Activated naive CD4-positive, alpha-beta T cell treated with anti-CD3 and anti-CD28 coated beads, Interleukin-2, amount 50 U/mL, for 24 hours (primary cell): ENCODE results near the gene FUCA1.
A peak's percentile ranks its signal among the peaks of the same experiment; 100 is the strongest.
"Not testable (repeated sequence)": the region's sequence is repeated elsewhere in the genome, so short reads cannot be mapped to it uniquely, and the experiment has no call there.

Experiments
- H3K27ac Mint-ChIP-seq: one replicate; pipeline ENCODE4 v1.8.0; 2021; ENCODE audit warnings: mild to moderate bottlenecking, mixed read lengths
- H3K27me3 Mint-ChIP-seq: one replicate; pipeline ENCODE4 v1.8.0; 2021; ENCODE audit warnings: mixed read lengths
- H3K36me3 Mint-ChIP-seq: one replicate; pipeline ENCODE4 v1.8.0; 2021; ENCODE audit warnings: mixed read lengths
- H3K4me1 Mint-ChIP-seq: one replicate; pipeline ENCODE4 v1.8.0; 2021; ENCODE audit warnings: mixed read lengths
- H3K4me3 Mint-ChIP-seq: one replicate; pipeline ENCODE4 v1.8.0; 2021; ENCODE audit warnings: mild to moderate bottlenecking, mixed read lengths
- H3K9me3 Mint-ChIP-seq: one replicate; pipeline ENCODE4 v1.8.0; 2021; ENCODE audit warnings: mixed read lengths

Gene FUCA1

GRCh38 chr1:23902321-23903278, 34.5 kb upstream of the FUCA1 start:
- H3K27me3 Mint-ChIP-seq: peaks cover 1% of the 10 kb centered on the region
- no peaks in the 10 kb centered on the region for H3K36me3 Mint-ChIP-seq
- no peaks in the 10 kb centered on the region for H3K9me3 Mint-ChIP-seq
- no peak overlapping the region for H3K4me3 Mint-ChIP-seq
- H3K27ac Mint-ChIP-seq: no peak overlapping the region
- peaks cover under 1% of the 10 kb centered on the region for H3K4me1 Mint-ChIP-seq

DNA sequence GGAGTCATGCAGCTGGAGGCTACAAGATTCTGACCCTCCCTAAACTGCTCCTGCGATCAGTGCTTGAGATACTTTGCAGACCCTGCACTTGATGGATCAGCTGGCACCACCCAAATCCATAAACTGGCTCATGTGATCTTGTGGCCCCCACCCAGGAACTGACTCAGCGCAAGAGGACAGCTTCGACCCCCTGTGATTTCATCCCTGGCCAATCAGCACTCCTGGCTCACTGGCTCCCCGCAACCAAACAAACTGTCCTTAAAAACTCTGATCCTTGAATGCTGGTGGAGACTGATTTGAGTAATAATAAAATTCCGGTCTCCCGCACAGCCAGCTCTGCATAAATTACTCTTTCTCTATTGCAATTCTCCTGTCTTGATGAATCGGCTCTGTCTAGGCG, 31.9 kb upstream of the FUCA1 start:
- H3K4me3 Mint-ChIP-seq, H3K36me3 Mint-ChIP-seq, H3K9me3 Mint-ChIP-seq, H3K27ac Mint-ChIP-seq, H3K27me3 Mint-ChIP-seq: not testable (repeated sequence)
- peaks cover 15% of the 10 kb centered on the region for H3K4me1 Mint-ChIP-seq

DNA sequence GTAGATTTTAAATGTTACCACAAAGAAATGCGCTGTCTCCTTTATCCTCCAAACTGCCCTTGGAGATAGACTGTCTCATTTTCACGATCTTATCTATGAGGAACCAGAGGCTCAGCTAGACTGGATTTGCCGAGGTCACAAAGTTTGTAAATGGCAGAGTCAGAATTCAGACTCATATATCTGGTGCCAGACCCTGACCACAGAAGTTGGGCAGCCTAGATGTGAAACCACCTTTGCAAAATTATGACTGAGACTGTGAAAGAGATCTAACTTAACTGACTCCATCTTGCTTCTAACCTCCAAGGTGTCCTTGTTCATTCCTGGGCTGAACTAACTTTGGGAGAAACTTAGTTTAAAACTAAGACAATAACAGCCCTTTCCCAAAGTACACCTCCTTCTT, 31.0 kb upstream of the FUCA1 start:
- Mint-ChIP-seq H3K4me3 (no peak overlapping the region), H3K9me3 (no peaks in the 10 kb centered on the region), H3K4me1 (peaks cover 15% of the 10 kb centered on the region), H3K27me3 (peaks cover 1% of the 10 kb centered on the region), H3K27ac (no peak overlapping the region), H3K36me3 (no peaks in the 10 kb centered on the region)

- H3K4me1 Mint-ChIP-seq: peaks cover 15% of the 10 kb centered on the region
- H3K4me3 Mint-ChIP-seq: no peak overlapping the region
- H3K27ac Mint-ChIP-seq: no peak overlapping the region
- H3K9me3 Mint-ChIP-seq: no peaks in the 10 kb centered on the region
- H3K36me3 Mint-ChIP-seq: no peaks in the 10 kb centered on the region
- H3K27me3 Mint-ChIP-seq: no peaks in the 10 kb centered on the region
Observed at GRCh38 chr1:23897083-23897482, 29.0 kb upstream of the FUCA1 start.

GRCh38 chr1:23896491-23896890, 28.4 kb upstream of the FUCA1 start:
- Mint-ChIP-seq H3K9me3 (no peaks in the 10 kb centered on the region), H3K36me3 (no peaks in the 10 kb centered on the region), H3K27me3 (no peaks in the 10 kb centered on the region), H3K4me3 (no peak overlapping the region), H3K4me1 (peaks cover 15% of the 10 kb centered on the region), H3K27ac (no peak overlapping the region)

DNA sequence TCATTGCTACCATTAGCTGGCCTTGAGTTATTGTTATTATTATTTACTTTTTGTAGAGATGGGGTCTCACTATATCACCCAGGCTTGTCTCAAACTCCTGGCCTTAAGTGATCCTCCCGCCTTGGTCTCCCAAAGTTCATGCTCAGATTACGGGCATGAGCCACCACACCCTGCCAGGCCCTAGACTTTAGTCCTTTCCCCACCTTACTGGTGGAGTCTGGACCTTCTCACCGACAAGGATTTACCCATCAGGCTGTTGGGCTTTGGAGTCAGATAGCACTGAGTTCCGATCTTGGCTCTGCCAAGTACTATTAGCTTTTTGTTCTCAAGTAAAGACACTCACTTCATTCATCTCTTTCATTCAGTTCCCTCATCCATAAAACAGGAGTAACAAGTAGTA, 27.9 kb upstream of the FUCA1 start:
- Mint-ChIP-seq H3K4me1 (peaks cover 15% of the 10 kb centered on the region), H3K4me3 (no peak overlapping the region), H3K9me3 (no peaks in the 10 kb centered on the region), H3K27me3 (no peaks in the 10 kb centered on the region), H3K36me3 (no peaks in the 10 kb centered on the region), H3K27ac (no peak overlapping the region)

DNA sequence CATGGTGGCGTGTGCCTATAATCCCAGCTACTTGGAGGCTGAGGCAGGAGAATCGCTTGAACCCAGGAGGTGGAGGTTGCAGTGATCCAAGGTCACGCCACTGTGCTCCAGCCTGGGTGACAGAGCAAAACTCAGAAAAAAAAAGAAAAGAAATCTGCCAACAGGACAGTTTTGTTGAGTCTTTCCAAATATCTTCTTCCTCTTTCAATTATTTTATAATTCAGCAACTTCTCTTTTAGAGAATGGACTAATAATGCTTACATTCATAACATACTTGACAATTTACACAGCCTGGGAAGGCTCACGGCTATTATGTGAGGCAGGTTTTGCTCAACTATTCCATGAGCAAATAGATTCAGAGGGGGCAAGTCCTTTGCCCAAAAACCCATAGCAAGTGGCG, 27.0 kb upstream of the FUCA1 start:
- Mint-ChIP-seq H3K27ac (no peak overlapping the region), H3K9me3 (no peaks in the 10 kb centered on the region), H3K4me3 (no peak overlapping the region), H3K36me3 (no peaks in the 10 kb centered on the region), H3K4me1 (peaks cover 15% of the 10 kb centered on the region), H3K27me3 (no peaks in the 10 kb centered on the region)

GRCh38 chr1:23889074-23889473, 21.0 kb upstream of the FUCA1 start:
- Mint-ChIP-seq H3K27ac (no peak overlapping the region), H3K4me3 (no peak overlapping the region), H3K9me3 (no peaks in the 10 kb centered on the region), H3K4me1 (no peaks in the 10 kb centered on the region), H3K36me3 (no peaks in the 10 kb centered on the region), H3K27me3 (no peaks in the 10 kb centered on the region)

GRCh38 chr1:23885222-23885621, 17.1 kb upstream of the FUCA1 start:
- Mint-ChIP-seq H3K9me3 (no peaks in the 10 kb centered on the region), H3K27me3 (no peaks in the 10 kb centered on the region), H3K36me3 (no peaks in the 10 kb centered on the region), H3K4me1 (no peaks in the 10 kb centered on the region), H3K27ac (no peak overlapping the region), H3K4me3 (no peak overlapping the region)

GRCh38 chr1:23882746-23883145, 14.7 kb upstream of the FUCA1 start:
- no peaks in the 10 kb centered on the region for H3K4me1 Mint-ChIP-seq
- H3K36me3 Mint-ChIP-seq: peaks cover 7% of the 10 kb centered on the region
- H3K27me3 Mint-ChIP-seq: no peaks in the 10 kb centered on the region
- no peaks in the 10 kb centered on the region for H3K9me3 Mint-ChIP-seq
- no peak overlapping the region for H3K27ac Mint-ChIP-seq
- no peak overlapping the region for H3K4me3 Mint-ChIP-seq

DNA sequence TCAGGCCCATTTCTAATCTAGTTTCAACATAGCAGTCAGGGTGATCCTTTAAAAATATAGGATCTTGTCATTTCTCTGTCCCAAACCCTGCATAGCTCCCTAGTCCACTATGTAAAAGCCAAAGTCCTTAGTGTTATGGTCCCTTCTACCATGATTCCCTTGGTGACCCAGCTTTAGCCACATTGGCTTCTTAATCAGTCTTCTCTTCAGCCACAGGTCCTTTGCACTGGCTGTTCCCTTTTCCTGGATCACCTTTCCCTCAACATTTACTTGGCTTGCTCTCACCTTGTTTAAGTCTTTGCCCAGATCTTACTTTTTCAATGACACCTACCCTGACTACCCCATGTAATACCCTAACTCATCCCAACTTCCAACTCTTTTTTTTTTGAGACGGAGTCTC, 11.7 kb upstream of the FUCA1 start:
- H3K9me3 Mint-ChIP-seq: peaks cover 4% of the 10 kb centered on the region
- H3K4me1 Mint-ChIP-seq: no peaks in the 10 kb centered on the region
- H3K27ac Mint-ChIP-seq: no peak overlapping the region
- H3K4me3 Mint-ChIP-seq: no peak overlapping the region
- H3K27me3 Mint-ChIP-seq: no peaks in the 10 kb centered on the region
- H3K36me3 Mint-ChIP-seq: peaks cover 10% of the 10 kb centered on the region

GRCh38 chr1:23878668-23879067, 10.6 kb upstream of the FUCA1 start:
- Mint-ChIP-seq H3K27ac (no peak overlapping the region), H3K9me3 (peaks cover 4% of the 10 kb centered on the region), H3K27me3 (no peaks in the 10 kb centered on the region), H3K4me1 (no peaks in the 10 kb centered on the region), H3K4me3 (no peak overlapping the region), H3K36me3 (peaks cover 10% of the 10 kb centered on the region)

DNA sequence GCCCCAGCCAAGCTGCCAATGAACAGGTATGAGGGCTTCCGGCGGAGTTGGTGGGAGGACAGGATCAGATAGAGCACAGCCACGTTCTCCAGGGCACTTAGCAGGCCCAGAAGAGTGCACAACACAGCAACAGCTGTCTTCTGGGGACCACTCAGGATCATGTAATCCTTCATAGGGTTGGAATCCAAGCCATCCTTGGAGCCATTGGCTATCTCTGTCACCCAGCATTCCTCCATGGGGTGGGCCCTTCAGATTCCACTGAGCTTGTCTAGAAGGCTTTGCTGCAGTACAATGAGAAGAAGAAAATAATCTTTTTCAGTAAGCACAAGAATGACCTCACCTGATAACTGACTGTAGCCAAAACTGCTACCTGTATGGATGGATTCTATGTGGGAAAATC, 7.3 kb upstream of the FUCA1 start:
- H3K4me1 Mint-ChIP-seq: no peaks in the 10 kb centered on the region
- no peak overlapping the region for H3K4me3 Mint-ChIP-seq
- H3K36me3 Mint-ChIP-seq: peaks cover 10% of the 10 kb centered on the region

GRCh38 chr1:23872421-23872820, 4.3 kb upstream of the FUCA1 start:
- no peak overlapping the region for H3K4me3 Mint-ChIP-seq
- H3K36me3 Mint-ChIP-seq: peaks cover 3% of the 10 kb centered on the region
- peaks cover 12% of the 10 kb centered on the region for H3K4me1 Mint-ChIP-seq
- H3K27ac Mint-ChIP-seq: no peak overlapping the region
- no peaks in the 10 kb centered on the region for H3K27me3 Mint-ChIP-seq
- peaks cover 4% of the 10 kb centered on the region for H3K9me3 Mint-ChIP-seq

More for the DNA sequence above, 7.3 kb upstream of the FUCA1 start:
- no peaks in the 10 kb centered on the region for H3K27me3 Mint-ChIP-seq
- H3K27ac Mint-ChIP-seq: no peak overlapping the region
- peaks cover 4% of the 10 kb centered on the region for H3K9me3 Mint-ChIP-seq

GRCh38 chr1:23869051-23869450, 961 bp upstream of the FUCA1 start:
- H3K9me3 Mint-ChIP-seq: no peaks in the 10 kb centered on the region
- H3K27ac Mint-ChIP-seq: no peak overlapping the region
- H3K36me3 Mint-ChIP-seq: no peaks in the 10 kb centered on the region
- peak overlapping the region; percentile 91 for H3K4me3 Mint-ChIP-seq
- H3K27me3 Mint-ChIP-seq: no peaks in the 10 kb centered on the region
- peaks cover 22% of the 10 kb centered on the region for H3K4me1 Mint-ChIP-seq

- H3K4me1 Mint-ChIP-seq: peaks cover 22% of the 10 kb centered on the region
- peak overlapping the region; percentile 91 for H3K4me3 Mint-ChIP-seq
- peak overlapping the region; percentile 80 for H3K27ac Mint-ChIP-seq
- H3K9me3 Mint-ChIP-seq: no peaks in the 10 kb centered on the region
- no peaks in the 10 kb centered on the region for H3K27me3 Mint-ChIP-seq
- H3K36me3 Mint-ChIP-seq: no peaks in the 10 kb centered on the region
Observed at GRCh38 chr1:23868557-23869016, 497 bp upstream of the FUCA1 start.

- Mint-ChIP-seq H3K4me1 (peaks cover 22% of the 10 kb centered on the region), H3K4me3 (peak overlapping the region; percentile 91), H3K27ac (peak overlapping the region; percentile 30), H3K27me3 (no peaks in the 10 kb centered on the region), H3K36me3 (no peaks in the 10 kb centered on the region), H3K9me3 (no peaks in the 10 kb centered on the region)
Observed at GRCh38 chr1:23867542-23867894, 572 bp downstream of the FUCA1 start.
